OCI-LY3 (cell line): ENCODE results near the gene COPS4.

Source experiments
- EZH2phosphoT487 ChIP-seq: fragments of 200-600 bp; shearing (Covaris generic); IDR thresholded peaks from 2 replicates; pipeline ENCODE4 v1.6.1; 2018; ENCODE audit warnings: antibody characterized with exemption, mixed run types, low read depth
- TF ChIP-seq, protein P1 (sequence below): fragments of 200-600, 300-600 bp; sonication (generic); IDR thresholded peaks from 2 replicates; pipeline ENCODE4 v1.5.1; 2014; ENCODE audit warnings: antibody characterized with exemption, low read length, low read depth

DNA sequence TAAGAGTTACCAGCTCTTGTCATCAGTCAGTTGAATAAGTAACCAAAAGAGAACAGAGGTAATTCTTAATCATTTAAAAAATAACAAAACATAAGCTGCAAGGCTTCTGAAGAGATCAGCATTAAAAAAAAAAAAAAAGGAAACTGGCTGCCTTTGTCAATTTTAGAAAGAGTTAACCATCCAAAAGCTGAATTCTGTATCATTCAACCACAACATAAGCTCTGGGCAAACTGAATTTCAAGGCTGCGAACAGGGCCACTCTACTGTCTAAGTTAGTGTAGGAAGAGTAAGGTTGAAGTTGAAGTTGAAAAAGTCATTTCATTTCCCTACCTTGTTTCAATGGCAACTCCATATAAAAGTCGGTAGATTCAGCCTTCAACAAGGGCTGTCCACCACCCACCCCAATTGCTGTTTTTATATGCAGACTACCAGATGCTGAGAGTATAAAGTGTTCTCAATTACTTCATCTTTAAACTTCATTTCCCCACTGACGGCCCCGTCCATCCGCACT is 23.2 kb upstream of the COPS4 start:
- TF ChIP-seq, protein P1, sequence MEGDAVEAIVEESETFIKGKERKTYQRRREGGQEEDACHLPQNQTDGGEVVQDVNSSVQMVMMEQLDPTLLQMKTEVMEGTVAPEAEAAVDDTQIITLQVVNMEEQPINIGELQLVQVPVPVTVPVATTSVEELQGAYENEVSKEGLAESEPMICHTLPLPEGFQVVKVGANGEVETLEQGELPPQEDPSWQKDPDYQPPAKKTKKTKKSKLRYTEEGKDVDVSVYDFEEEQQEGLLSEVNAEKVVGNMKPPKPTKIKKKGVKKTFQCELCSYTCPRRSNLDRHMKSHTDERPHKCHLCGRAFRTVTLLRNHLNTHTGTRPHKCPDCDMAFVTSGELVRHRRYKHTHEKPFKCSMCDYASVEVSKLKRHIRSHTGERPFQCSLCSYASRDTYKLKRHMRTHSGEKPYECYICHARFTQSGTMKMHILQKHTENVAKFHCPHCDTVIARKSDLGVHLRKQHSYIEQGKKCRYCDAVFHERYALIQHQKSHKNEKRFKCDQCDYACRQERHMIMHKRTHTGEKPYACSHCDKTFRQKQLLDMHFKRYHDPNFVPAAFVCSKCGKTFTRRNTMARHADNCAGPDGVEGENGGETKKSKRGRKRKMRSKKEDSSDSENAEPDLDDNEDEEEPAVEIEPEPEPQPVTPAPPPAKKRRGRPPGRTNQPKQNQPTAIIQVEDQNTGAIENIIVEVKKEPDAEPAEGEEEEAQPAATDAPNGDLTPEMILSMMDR = no peak
- TF ChIP-seq EZH2phosphoT487 = no peak
